GM19452 (cell line): ENCODE data around the gene KLHL1.
A peak's percentile ranks its signal among the peaks of the same experiment; 100 is the strongest.

ENCODE experiments used
- ATAC-seq: cut with Tn5 transposase; IDR thresholded peaks from one replicate; pipeline ENCODE4 v1.9.1; 2021; ENCODE audit not compliant: unreplicated experiment

KLHL1 gene

DNA sequence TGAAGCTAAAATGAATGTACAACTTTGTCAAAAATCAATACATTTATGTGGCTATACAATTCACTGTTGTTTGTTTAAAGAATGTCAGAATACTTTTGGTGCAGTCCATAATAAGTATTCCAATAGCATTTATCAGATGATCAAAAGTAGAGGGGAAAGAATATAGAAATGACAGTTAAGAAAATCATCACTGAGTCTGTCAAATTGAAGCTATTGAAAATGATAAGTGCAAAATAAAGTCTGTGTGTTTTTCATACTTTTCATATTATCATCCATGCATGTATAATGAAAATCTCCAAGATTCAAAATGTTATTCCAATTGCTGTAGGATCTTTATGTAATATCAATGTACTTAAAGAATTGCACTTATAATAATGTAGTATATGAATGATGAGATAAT lies 93.9 kb downstream of the KLHL1 start:
- no peak for ATAC-seq

DNA sequence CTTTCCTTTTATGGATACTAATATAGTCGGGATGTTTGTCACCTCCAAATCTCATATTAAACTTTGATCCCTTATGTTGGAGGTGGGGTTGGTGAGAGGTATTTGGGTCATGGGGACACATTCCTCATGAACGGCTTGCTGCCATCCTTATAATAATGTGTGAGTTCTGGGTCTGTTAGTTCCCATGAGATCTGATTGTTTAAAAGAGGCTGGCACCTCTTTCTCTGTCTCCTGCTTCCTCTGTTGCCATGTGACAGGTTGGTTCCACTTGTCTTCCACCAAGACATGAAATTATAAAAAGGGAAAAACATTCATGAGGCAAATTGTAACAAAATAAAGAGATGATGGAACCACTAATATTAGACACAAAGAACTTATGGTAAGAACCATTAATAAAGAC lies 108.4 kb downstream of the KLHL1 start:
- no peak for ATAC-seq

DNA sequence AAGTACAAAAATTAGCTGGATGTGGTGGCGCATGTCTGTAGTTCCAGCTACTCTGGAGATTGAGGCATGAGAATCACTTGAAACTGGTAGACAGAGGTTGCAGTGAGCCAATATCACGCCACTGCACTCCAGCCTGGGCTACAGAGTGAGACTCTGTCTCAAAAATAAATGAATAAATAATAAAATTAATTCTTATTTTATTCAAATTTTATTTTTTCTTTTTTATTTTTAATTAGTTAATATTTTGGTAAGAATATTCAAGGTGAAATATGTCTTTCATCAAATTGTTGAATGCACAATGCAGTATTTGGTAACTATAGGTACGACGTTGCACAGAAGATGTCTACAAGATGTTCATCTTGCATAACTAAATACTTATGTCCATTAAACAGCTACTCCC lies 111.2 kb downstream of the KLHL1 start:
- ATAC-seq, result no peak

DNA sequence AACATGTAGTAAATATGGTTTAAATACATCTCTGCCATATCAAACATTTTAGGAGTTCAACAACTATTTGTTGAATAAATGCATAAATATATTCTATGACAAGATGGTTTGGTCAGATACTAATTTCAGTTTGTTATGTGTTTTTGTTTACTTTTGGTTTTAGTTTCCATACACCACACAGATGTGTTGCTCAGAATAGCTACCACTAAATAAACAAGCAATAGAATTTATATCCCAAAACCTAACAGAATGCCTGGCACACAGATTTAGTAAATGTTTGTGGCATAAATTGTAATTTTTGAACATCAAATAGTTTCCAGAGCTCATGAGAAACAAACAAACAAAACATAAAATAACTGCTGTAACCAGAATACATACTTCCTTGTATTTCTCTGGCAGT lies 127.5 kb downstream of the KLHL1 start:
- ATAC-seq, result no peak

DNA sequence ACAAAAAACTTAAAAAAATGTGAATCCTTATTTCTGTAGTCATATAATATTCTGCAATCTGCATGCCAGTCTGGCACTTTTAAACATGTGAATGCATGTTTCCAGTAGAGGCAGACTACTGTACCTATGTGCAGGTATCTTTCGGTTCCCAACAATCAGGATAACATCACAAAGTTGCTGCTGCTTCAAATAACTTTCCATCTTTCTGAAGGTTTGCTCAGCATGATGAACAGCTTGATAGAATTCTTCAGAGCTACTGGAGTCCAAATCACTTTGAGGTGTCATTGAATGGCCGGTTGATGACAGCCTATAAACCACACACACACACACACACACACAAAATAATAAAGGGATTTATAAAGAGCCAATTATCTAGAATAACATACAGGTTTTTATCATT lies 132.8 kb downstream of the KLHL1 start:
- ATAC-seq, result no peak

DNA sequence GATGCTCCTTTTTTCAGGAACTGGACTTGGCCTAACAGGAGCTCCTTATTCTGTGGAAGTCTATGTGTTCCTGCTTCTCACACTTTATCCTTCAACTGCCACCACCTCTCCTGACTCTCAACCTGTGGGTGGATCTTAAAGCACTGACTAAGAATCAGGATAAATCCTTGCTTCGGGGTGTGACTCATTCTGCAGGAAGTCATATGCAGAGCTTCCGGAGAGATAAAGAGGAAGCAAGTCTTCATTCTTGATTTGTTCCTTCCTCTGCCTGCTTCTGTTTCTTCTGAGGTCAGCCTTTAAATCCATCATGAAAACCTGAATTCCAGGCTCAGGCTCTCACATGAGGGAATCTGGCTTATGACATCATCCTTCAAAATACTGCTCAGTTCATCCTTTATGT lies 137.7 kb downstream of the KLHL1 start:
- ATAC-seq, result no peak

DNA sequence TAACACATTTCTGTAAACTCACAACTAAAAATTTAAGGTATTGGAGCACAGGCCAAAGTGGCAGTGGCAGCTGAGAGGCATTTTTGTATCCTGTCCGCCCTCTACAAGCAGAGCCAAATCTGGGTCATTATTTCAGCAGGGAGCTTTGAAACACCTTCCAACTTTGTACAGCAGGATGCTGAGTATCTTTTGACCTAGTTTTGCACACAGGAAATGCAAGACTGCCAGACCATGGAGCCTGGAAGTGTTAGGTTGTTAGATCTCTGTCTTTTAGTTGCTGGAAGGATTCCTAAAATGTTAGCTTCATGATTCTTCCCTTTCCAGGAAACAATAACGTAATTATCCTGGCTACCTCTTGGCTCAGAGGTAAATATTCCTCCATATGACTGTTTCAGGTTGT lies 149.2 kb downstream of the KLHL1 start:
- ATAC-seq, result no peak

DNA sequence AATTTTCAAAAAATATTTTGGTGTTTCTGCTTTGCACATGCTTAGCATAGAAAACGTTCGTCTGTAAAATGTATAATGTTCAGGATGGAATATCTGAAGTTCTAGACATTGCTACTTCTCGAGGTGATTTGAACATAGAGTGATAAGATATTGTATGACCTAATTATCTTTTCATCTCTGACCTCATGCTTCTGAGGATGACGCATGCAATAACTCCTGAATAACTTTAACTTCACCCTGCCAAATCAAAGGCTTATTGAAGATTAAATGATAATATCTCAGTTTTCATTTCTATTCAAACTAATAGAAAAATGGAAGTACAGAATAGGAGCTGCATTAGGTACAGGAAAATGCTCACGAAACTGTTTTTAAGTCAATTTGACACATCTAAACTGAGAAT lies 151.4 kb downstream of the KLHL1 start:
- no peak for ATAC-seq

DNA sequence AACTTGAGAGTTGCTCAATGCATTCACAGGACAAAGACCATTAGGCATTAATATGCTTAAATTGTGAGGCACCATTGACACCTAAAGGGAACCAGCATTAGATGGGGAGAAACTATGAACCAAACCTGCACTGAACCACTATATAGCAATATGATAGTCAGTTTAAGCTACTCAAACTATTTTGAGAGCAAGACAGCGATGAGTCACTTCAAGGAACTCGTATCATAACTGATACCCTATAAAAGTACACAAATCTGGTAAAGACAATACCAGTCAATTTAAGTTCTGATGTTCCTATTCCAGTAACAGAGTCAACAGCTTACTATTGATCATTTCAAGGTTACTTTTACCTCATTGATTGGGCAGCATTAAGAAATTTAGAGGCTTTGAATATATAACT lies 151.9 kb downstream of the KLHL1 start:
- no peak for ATAC-seq

DNA sequence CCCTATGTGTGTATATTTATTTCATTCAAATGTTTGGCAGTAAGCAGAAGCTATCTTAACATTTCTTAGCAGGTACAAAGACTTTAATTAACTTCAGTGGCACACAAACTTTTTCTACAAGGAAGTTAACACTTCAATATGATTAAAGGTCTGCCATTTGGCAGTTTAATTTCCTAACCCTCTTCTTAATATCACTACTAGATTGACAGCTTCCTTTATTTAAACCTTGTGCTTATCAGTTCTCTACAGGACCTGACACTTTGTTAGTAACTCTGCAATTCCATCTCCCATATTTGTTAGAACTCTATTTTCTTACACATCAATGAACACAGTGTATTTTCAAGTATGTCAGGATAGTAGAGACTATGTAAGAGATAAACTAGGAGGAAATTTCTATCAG lies 153.0 kb downstream of the KLHL1 start:
- no peak for ATAC-seq

DNA sequence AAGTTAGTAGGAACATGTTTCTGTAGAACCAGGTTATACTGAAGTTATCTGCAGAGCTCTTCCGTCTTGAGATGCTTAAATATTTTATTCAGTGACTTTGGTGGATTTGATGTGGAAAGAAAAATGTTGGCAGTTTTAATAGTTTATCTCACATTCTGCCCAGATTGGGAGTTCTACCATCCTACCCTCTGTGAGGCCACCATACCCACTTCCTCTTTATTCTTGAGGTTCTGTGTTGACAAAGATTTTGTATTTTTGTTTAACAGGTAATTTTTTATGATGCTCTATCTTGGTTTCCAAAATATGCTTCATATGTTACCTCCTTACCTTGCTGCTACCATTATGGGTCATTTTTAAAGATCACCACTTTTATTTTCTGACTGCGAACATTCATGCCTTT lies 156.8 kb downstream of the KLHL1 start:
- no peak for ATAC-seq

DNA sequence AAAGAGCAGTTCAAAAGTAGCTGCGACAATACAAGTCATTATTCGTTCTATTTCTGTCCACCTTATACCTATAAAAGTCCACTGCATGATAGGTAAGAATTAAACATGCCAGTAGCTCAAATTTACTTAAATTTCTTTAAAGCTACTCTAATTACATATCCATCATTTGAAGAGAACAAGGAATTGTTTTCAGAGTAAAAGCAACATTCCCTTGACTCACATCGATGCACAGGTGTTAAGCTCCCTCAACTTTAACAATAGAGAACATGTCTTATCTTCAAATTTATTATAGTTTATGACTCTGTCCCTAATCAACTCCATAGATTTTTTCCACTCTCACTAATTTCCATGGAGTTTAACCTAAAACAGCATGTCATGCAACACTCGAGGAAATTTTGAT lies 158.1 kb downstream of the KLHL1 start:
- no peak for ATAC-seq

DNA sequence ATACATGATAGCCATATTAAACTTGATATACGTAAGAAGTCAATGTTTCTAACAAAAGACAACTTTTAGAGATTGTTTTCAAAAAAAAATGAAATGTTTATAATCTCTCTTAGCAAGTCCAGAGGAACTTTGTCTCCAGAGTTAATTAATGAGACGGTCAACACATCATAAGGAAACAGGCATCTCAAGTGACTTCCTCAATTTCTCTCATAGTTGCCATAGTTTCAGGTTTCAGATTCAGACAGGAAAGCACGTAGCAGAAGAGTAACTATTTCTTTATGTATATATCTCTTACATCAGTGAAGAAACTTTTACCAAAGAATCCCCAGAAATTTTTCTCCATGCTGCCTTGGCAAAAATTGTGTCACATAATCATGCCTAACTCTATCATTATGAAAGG lies 160.2 kb downstream of the KLHL1 start:
- peak; percentile 97 for ATAC-seq

DNA sequence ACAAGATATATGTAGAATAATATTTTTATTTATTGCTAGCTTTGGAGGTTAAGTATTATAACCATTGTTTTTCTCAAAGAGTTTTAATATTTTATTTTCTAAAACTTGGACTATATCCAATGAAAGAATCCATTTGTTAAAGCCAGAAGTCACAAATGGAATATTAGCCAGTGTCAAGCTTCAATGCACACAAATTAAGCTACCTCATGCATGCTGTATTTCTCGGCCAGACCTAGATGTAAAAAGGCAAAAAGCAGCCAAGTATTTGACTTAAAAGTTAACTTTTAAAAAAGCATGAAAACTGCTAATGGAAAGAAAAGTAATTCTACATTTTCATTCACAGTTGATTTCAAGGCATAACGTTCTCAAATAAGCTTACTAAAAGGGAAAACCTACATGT lies 160.7 kb downstream of the KLHL1 start:
- ATAC-seq, result peak; percentile 27

DNA sequence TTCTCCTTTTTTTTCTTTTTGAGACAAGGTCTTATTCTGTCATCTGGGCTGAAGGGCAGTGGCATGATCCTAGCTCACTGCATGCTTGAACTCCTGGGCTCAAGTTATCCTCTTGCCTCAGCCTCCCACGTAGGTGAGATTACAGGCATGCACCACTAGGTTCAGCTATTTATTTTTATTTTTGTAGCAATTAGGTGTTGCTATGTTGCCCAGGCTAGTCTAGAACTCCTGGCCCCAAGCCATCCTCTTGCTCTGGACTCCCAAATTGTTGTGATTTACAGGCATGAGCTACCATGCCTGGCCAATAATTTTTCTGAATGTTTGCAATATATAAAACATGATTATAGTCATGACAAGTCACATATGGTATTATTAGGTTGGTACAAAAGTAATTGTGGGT lies 161.7 kb downstream of the KLHL1 start:
- ATAC-seq, result no peak

DNA sequence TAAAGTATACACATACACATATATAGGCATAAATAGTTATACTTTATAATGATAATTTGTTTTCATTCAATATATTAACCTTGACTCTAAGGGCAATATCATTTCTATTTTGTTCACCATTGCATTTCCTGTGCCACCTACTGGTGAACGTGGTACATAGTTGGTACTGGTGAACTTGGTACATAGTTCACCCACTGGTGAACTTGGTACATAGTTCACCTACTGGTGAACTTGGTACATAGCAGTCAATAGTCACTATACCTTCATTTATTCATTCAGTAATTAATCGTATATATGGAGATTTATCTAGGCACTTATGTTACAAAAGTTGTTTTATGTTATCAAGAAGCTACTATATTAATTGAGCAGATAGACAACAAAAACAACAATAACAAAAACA lies 173.2 kb downstream of the KLHL1 start:
- ATAC-seq, result no peak

DNA sequence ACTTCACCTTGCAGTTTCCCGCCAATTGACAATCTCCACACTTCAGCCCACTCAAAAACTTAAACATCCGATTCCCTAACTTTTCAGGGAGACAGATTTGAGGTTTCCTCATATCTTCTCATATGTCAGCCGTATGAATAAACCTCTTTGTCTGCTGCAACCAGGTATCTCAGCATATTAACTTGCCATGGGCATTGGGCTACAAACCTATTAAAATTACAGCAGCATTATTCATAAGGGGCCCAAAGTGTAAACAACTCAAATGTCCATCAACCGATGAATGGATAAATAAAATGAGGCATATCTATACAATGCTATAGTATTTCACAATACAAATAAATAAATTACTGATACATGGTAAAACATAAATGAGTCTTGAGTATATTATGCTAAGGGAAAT lies 180.0 kb downstream of the KLHL1 start:
- no peak for ATAC-seq

DNA sequence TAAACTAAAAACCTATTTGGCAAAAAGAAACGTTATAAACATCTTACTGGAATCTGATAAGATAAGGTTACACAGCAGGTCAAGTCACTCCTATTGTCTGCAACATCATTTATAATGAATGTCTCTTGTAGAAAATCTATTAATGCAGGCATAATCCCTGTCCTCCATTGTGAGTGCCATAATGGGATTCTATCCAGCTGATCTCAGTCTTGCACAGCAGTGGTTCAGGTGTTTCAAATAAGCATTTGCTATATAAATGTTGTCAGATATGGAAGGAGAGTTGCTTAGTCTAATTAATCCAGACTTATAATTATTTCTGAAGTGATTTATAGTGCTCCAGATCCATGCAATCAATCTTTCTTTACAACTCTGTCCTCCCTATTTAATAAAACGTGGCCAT lies 187.1 kb downstream of the KLHL1 start:
- no peak for ATAC-seq

DNA sequence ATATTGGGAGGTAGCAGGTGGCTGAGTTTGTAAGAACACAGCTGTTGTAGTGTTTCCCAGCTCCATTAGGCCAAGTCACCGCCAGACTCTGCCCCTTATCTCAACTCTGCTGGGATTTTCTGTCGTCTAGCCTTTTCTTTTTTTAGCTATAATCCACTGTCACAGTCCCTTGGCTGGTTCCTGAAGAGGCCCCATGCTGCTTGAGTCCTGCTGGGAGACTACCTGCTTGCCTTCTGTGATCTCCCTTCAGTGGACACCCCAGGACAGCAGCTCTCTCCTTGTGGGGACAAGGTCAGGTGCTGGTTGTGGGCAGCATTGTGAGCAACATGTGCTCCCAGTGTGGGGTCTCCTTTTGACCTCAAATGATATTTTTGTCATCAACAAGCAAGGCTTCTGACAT lies 195.6 kb downstream of the KLHL1 start:
- no peak for ATAC-seq

DNA sequence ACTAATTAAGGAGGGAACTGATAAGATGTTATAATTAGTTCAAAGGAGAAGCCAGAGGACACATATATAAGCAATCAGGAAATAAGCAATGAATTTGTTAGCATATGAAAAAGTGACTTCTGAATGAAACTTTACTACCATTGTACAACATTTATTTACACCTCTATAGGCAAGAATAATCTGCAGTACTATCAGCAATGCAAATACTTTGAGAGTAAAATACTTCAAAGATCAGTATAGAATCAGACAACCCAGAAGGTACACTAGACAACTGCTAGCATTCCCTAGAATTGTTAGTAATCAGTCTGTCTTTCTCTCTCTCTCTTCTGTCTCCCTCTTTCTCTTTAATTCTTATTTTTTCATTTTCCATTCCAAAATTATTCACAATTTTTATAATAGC lies 197.5 kb downstream of the KLHL1 start:
- ATAC-seq, result no peak

DNA sequence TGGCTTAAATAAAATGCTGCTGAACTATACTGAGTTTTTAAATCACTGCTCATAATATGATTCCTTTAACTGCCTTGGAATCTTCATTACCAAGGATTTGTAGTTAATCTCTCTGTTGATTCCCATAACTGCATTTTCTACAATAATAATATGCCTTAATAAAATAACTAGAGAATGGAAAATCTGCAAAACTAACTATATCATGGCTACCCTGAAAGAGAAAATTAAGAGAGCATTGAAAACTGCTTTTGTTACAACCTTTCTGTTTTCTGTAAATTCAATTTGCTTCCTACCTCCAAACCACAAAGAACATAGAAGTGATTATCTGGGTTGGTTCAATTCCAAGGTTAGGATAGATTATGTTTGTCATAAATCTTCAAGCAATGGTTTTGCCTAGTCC lies 203.5 kb downstream of the KLHL1 start:
- no peak for ATAC-seq

DNA sequence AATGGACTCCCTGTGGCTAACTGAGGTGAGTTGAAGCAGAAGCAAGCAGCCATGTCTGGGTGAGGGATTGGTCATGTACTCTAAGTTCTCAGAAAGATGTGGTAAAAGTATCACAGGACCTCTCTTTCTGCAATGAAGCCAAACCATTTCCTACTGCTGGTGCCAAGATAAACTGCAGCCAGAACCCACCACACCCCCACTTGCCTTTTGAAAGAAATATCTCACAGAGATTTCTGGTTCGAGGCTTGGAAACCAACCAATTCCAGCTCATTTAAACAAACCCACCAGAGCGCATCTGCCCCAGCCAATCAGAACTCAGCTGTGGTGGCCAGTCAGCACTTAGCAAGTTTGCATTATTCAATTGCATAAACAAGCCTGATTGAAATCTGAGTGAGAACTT lies 205.2 kb downstream of the KLHL1 start:
- ATAC-seq, result no peak

DNA sequence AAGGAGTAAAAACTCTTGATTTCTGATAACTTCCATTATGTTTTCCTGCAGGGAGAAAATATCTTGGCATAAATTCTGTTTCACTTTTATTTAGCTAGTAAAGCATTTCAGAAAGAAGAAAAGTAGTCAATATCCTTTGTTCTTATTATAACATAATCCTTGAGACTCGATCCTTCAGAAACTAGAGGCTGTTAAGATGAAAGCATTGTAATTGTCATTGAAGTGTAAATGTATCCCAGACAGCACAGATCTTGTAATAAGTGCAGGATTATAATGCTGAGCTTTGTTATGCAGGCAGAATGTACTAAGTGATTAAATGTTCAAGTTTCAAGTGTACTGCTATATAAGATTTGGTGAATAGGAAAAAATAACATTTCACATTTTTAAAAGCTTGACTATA lies 225.8 kb downstream of the KLHL1 start:
- no peak for ATAC-seq

DNA sequence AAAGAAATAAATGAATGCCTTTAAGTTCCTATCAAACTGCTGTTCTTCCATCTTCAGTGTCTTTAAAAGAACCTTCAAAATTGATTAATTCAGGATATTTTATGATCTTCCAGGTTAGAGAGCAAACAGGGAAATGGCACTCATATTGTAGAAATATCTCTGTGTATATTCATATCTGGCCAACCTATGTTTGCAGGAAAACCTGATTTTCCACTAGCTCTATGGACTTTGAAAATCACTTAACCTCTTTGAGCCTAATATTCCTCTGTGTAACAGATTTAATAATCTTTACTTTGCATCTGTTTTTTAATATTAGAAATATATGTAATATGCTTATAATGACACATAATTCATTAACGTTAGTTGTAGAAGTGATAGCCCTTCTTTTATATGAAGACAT lies 228.3 kb downstream of the KLHL1 start:
- ATAC-seq, result no peak
